ENCODE results near the gene MFSD12. TPM values are rescaled to one million over a fixed set of nuclear protein-coding genes. Genes with fewer than 3 reads are reported as not detected.
"Not testable (repeated sequence)": the region's sequence is repeated elsewhere in the genome, so short reads cannot be mapped to it uniquely, and the experiment has no call there.

The MFSD12 gene
- total and polyA plus RNA-seq, 3 experiments from 2014 or later = 48.9 to 119 (median 114) TPM

GRCh38 chr19:3508121-3508661, 49.2 kb downstream of the MFSD12 start:
- DNase-seq; H3K9me3 ChIP-seq (ENCODE audit: low read length); H3K9me3 Mint-ChIP-seq; H3K4me3 ChIP-seq (ENCODE audit: low read length); H3K27me3 Mint-ChIP-seq; H3K27me3 ChIP-seq (ENCODE audit: insufficient read depth, low read length, poor library complexity, severe bottlenecking); CTCF ChIA-PET; POLR2A ChIA-PET; H3K36me3 ChIP-seq (ENCODE audit: insufficient read depth, low read length); H3K27ac ChIP-seq (ENCODE audit: low read depth, low read length): not testable (repeated sequence)
- Mint-ChIP-seq H3K27ac (peak overlapping the region in 5 of 8 donors; percentile 23 to 76 (median 47)), H3K4me1 (peaks cover 45 to 66% (median 46%) of the 10 kb centered on the region in 3 donors), H3K36me3 (peaks cover 0 to 52% (median 0%) of the 10 kb centered on the region in 3 donors), H3K4me3 (peak overlapping the region; percentile 34 to 90 (median 89))
- peaks cover 25% of the 10 kb centered on the region for H3K4me1 ChIP-seq (ENCODE audit: insufficient read depth, low read length)

- H3K27me3 Mint-ChIP-seq = peaks cover 0 to 3% of the 10 kb centered on the region in 2 donors
- POLR2A ChIA-PET = no interaction called here
- H3K4me3 Mint-ChIP-seq = peak overlapping the region; percentile 86 to 96 (median 89)
- Histone ChIP-seq H3K9me3 (ENCODE audit: low read length) (no peaks in the 10 kb centered on the region), H3K36me3 (ENCODE audit: insufficient read depth, low read length) (peaks cover 7% of the 10 kb centered on the region), H3K4me1 (ENCODE audit: insufficient read depth, low read length) (peaks cover 25% of the 10 kb centered on the region), H3K4me3 (ENCODE audit: low read length) (peak overlapping the region; percentile 63), H3K27ac (ENCODE audit: low read depth, low read length) (peak overlapping the region; percentile 83), H3K27me3 (ENCODE audit: insufficient read depth, low read length, poor library complexity, severe bottlenecking) (no peaks in the 10 kb centered on the region)
- H3K4me1 Mint-ChIP-seq = peaks cover 43 to 63% (median 46%) of the 10 kb centered on the region in 3 donors
- no peaks in the 10 kb centered on the region for H3K9me3 Mint-ChIP-seq
- peak overlapping the region; percentile 61 to 99 (median 92) for H3K27ac Mint-ChIP-seq
- CTCF ChIA-PET = no interaction called here
- peak in 3 of 5 donors; percentile 11 to 69 (median 21) for DNase-seq
- peaks cover 0 to 50% (median 0%) of the 10 kb centered on the region in 3 donors for H3K36me3 Mint-ChIP-seq
Measured at GRCh38 chr19:3507371-3508120, 49.8 kb downstream of the MFSD12 start.

- Mint-ChIP-seq H3K4me1 (peaks cover 40 to 58% (median 46%) of the 10 kb centered on the region in 3 donors), H3K36me3 (peaks cover 0 to 43% (median 0%) of the 10 kb centered on the region in 3 donors), H3K9me3 (no peaks in the 10 kb centered on the region), H3K27ac (peak overlapping the region; percentile 77 to 99 (median 92)), H3K4me3 (peak overlapping the region; percentile 86 to 96 (median 90)), H3K27me3 (peaks cover 0 to 3% of the 10 kb centered on the region in 2 donors)
- peak; percentile 28 to 72 (median 38) for DNase-seq
- H3K36me3 ChIP-seq (ENCODE audit: insufficient read depth, low read length) = peaks cover 7% of the 10 kb centered on the region
- ChIA-PET CTCF (no interaction called here), POLR2A (interaction anchor here (1.0 kb wide), 1 partner anchor 48 kb away, joined by 4 read pairs; no protein-coding TSS in a partner anchor)
- H3K27me3 ChIP-seq (ENCODE audit: insufficient read depth, low read length, poor library complexity, severe bottlenecking) = no peaks in the 10 kb centered on the region
- peaks cover 25% of the 10 kb centered on the region for H3K4me1 ChIP-seq (ENCODE audit: insufficient read depth, low read length)
- H3K4me3 ChIP-seq (ENCODE audit: low read length) = peak overlapping the region; percentile 63
- H3K27ac ChIP-seq (ENCODE audit: low read depth, low read length) = peak overlapping the region; percentile 83
- no peaks in the 10 kb centered on the region for H3K9me3 ChIP-seq (ENCODE audit: low read length)
Measured at GRCh38 chr19:3506384-3507340, 50.7 kb downstream of the MFSD12 start.

- POLR2A ChIA-PET = interaction anchor here (0.6 to 1.0 kb wide), 2 partner anchors 49 to 495 kb away, joined by 4 to 7 read pairs; no protein-coding TSS in a partner anchor
- H3K4me3 Mint-ChIP-seq = peak within 1 kb of the TSS; percentile 86 to 96 (median 90)
Measured at GRCh38 chr19:3505598-3506383, 51.6 kb downstream of the MFSD12 start, which contains the start of gene FZR1. TSS of gene FZR1 (plus strand) at chr19:3506311. CDS start at chr19:3522990, 16,679 bp downstream.

GRCh38 chr19:3504735-3505134, 52.7 kb downstream of the MFSD12 start:
- Mint-ChIP-seq H3K4me1 (peaks cover 46 to 55% (median 52%) of the 10 kb centered on the region in 3 donors), H3K4me3 (peak overlapping the region in 6 of 7 donors; percentile 83 to 96 (median 88)), H3K36me3 (peaks cover 0 to 33% (median 0%) of the 10 kb centered on the region in 3 donors), H3K27ac (peak overlapping the region; percentile 82 to 100 (median 98)), H3K9me3 (peaks cover 0 to 1% (median 0%) of the 10 kb centered on the region in 5 donors), H3K27me3 (peaks cover 0 to 7% of the 10 kb centered on the region in 2 donors)
- no peak for DNase-seq
- H3K27me3 ChIP-seq (ENCODE audit: insufficient read depth, low read length, poor library complexity, severe bottlenecking) = no peaks in the 10 kb centered on the region
- peaks cover 34% of the 10 kb centered on the region for H3K4me1 ChIP-seq (ENCODE audit: insufficient read depth, low read length)
- CTCF ChIA-PET = no interaction called here
- no peaks in the 10 kb centered on the region for H3K9me3 ChIP-seq (ENCODE audit: low read length)
- H3K36me3 ChIP-seq (ENCODE audit: insufficient read depth, low read length) = no peaks in the 10 kb centered on the region
- POLR2A ChIA-PET = interaction anchor here (0.6 kb wide), 1 partner anchor 487 kb away, joined by 6 read pairs; no protein-coding TSS in a partner anchor
- H3K27ac ChIP-seq (ENCODE audit: low read depth, low read length) = no peak overlapping the region
- no peak overlapping the region for H3K4me3 ChIP-seq (ENCODE audit: low read length)

More at GRCh38 chr19:3505598-3506383, 51.6 kb downstream of the MFSD12 start, which contains the start of gene FZR1:
- Mint-ChIP-seq H3K27ac (peak within 1 kb of the TSS; percentile 95 to 100 (median 98)), H3K36me3 (peaks cover 0 to 38% (median 0%) of the 10 kb centered on the region in 3 donors), H3K9me3 (no peaks in the 10 kb centered on the region), H3K27me3 (peaks cover 0 to 3% of the 10 kb centered on the region in 2 donors), H3K4me1 (peaks cover 43 to 55% (median 51%) of the 10 kb centered on the region in 3 donors)
- Histone ChIP-seq H3K4me1 (ENCODE audit: insufficient read depth, low read length) (peaks cover 30% of the 10 kb centered on the region), H3K27ac (ENCODE audit: low read depth, low read length) (peak within 1 kb of the TSS; percentile 95), H3K4me3 (ENCODE audit: low read length) (peak within 1 kb of the TSS; percentile 73), H3K9me3 (ENCODE audit: low read length) (no peaks in the 10 kb centered on the region), H3K36me3 (ENCODE audit: insufficient read depth, low read length) (peaks cover 2% of the 10 kb centered on the region), H3K27me3 (ENCODE audit: insufficient read depth, low read length, poor library complexity, severe bottlenecking) (no peaks in the 10 kb centered on the region)
- CTCF ChIA-PET = no interaction called here
- DNase-seq = peak; percentile 100

- no peak overlapping the region for H3K4me3 ChIP-seq (ENCODE audit: low read length)
- peaks cover 0 to 1% (median 0%) of the 10 kb centered on the region in 5 donors for H3K9me3 Mint-ChIP-seq
- peaks cover 0 to 21% (median 2%) of the 10 kb centered on the region in 3 donors for H3K36me3 Mint-ChIP-seq
- H3K27ac Mint-ChIP-seq = peak overlapping the region in 5 of 8 donors; percentile 60 to 98 (median 91)
- POLR2A ChIA-PET = interaction anchor here (0.7 kb wide), 1 partner anchor 873 kb away, joined by 6 read pairs; no protein-coding TSS in a partner anchor
- H3K4me1 ChIP-seq (ENCODE audit: insufficient read depth, low read length) = peaks cover 33% of the 10 kb centered on the region
- H3K4me1 Mint-ChIP-seq = peaks cover 39 to 49% (median 43%) of the 10 kb centered on the region in 3 donors
- H3K4me3 Mint-ChIP-seq = peak overlapping the region in 2 of 7 donors; percentile 14 to 40
- CTCF ChIA-PET = interaction anchor here (1.2 kb wide), 1 partner anchor 42 kb away, joined by 5 read pairs; no protein-coding TSS in a partner anchor
- no peak overlapping the region for H3K27ac ChIP-seq (ENCODE audit: low read depth, low read length)
- H3K27me3 ChIP-seq (ENCODE audit: insufficient read depth, low read length, poor library complexity, severe bottlenecking) = no peaks in the 10 kb centered on the region
- DNase-seq = peak in 1 of 5 donors; percentile 40
- H3K27me3 Mint-ChIP-seq = peaks cover 0 to 7% of the 10 kb centered on the region in 2 donors
- no peaks in the 10 kb centered on the region for H3K9me3 ChIP-seq (ENCODE audit: low read length)
- H3K36me3 ChIP-seq (ENCODE audit: insufficient read depth, low read length) = no peaks in the 10 kb centered on the region
Measured at GRCh38 chr19:3503036-3503572, 54.3 kb downstream of the MFSD12 start.

Measured in CD8-positive, alpha-beta memory T cell (primary cell).